RWPE1 (cell line): ENCODE measurements around the gene EYA2.

Source experiments
- CTCF ChIA-PET: fragments of 350-600 bp; sonication (Branson Sonifier 250); formaldehyde crosslinking; extraction: SDS; loops from one replicate; lab custom pipeline; 2021; lab: Yijun Ruan, JAX
- POLR2A ChIA-PET: fragments of 400-600 bp; formaldehyde crosslinking; extraction: SDS; loops from one replicate; lab custom pipeline; 2020; ENCODE audit warnings: antibody characterized with exemption; ENCODE audit not compliant: low non-redundant PET; lab: Yijun Ruan, JAX
- DNase-seq: peaks from one replicate; pipeline ENCODE4 v3.0.0; 2012; ENCODE audit warnings: low spot score
- H3K27ac ChIP-seq: fragments of 450-650 bp; 2 replicates; pipeline ENCODE4 v1.5.1; 2017
- CTCF ChIP-seq: fragments of 450-650 bp; conservative IDR thresholded peaks from 2 replicates; pipeline ENCODE4 v1.5.1; 2017; ENCODE audit warnings: low read depth, mild to moderate bottlenecking

Gene EYA2

GRCh38 chr20:46990017-46990595 lies 95.5 kb downstream of the EYA2 start:
- ChIA-PET CTCF (interaction anchor here (0.5 kb wide), 1 partner anchor 232 kb away, joined by 5 read pairs; no protein-coding TSS in a partner anchor), POLR2A (interaction anchor here (0.6 kb wide), 1 partner anchor 35 kb away, joined by 4 read pairs; no protein-coding TSS in a partner anchor)
- no peak for TF ChIP-seq CTCF
- no peak overlapping the region for H3K27ac ChIP-seq
- DNase-seq, result no peak

GRCh38 chr20:46990596-46991104 lies 96.0 kb downstream of the EYA2 start:
- TF ChIP-seq CTCF, result no peak
- POLR2A ChIA-PET, result interaction anchor here (0.6 kb wide), 1 partner anchor 35 kb away, joined by 4 read pairs; no protein-coding TSS in a partner anchor
- CTCF ChIA-PET, result interaction anchor here (0.5 kb wide), 1 partner anchor 233 kb away, joined by 5 read pairs; no protein-coding TSS in a partner anchor

GRCh38 chr20:46991168-46991567 lies 96.5 kb downstream of the EYA2 start:
- ChIA-PET POLR2A (no interaction called here), CTCF (no interaction called here)
- H3K27ac ChIP-seq, result no peak overlapping the region
- DNase-seq, result no peak
- no peak for TF ChIP-seq CTCF

More at GRCh38 chr20:46990596-46991104, 96.0 kb downstream of the EYA2 start:
- H3K27ac ChIP-seq, result no peak overlapping the region
- no peak for DNase-seq

- CTCF ChIA-PET, result no interaction called here
- TF ChIP-seq CTCF, result no peak
- no peak overlapping the region for H3K27ac ChIP-seq
- POLR2A ChIA-PET, result no interaction called here
- no peak for DNase-seq
Measured at GRCh38 chr20:46991880-46992639, 97.4 kb downstream of the EYA2 start.

GRCh38 chr20:46992640-46993035 lies 98.0 kb downstream of the EYA2 start:
- no peak for TF ChIP-seq CTCF
- ChIA-PET POLR2A (no interaction called here), CTCF (no interaction called here)
- no peak overlapping the region for H3K27ac ChIP-seq
- DNase-seq, result no peak

- POLR2A ChIA-PET, result no interaction called here
- no peak for TF ChIP-seq CTCF
- DNase-seq, result no peak
- H3K27ac ChIP-seq, result no peak overlapping the region
- CTCF ChIA-PET, result interaction anchor here (0.7 kb wide), 1 partner anchor 54 kb away, joined by 3 read pairs; no protein-coding TSS in a partner anchor
Measured at GRCh38 chr20:46993465-46994095, 98.9 kb downstream of the EYA2 start.
